Muscle layer of duodenum (tissue), 2 donors: ENCODE measurements around the gene PRKAR1B.

Source experiments
- H3K27ac ChIP-seq: one replicate; pipeline ENCODE4 v1.7.0; 2013; ENCODE audit warnings: mild to moderate bottlenecking, low read length
- H3K27me3 ChIP-seq: one replicate; pipeline ENCODE4 v1.7.0; 2013; ENCODE audit warnings: low read depth, mild to moderate bottlenecking, control low read depth, low read length
- H3K36me3 ChIP-seq, 2 donors: one replicate each; pipeline ENCODE4 v1.7.0; 2013; ENCODE audit warnings: low read length in 2 of 2, control low read depth in 1 of 2, mild to moderate bottlenecking in 1 of 2; ENCODE audit not compliant: insufficient read depth in 2 of 2, control insufficient read depth in 1 of 2
- H3K4me1 ChIP-seq, 2 donors: one replicate each; pipeline ENCODE4 v1.7.0; 2013; ENCODE audit warnings: low read length in 2 of 2, mild to moderate bottlenecking in 2 of 2, control low read depth in 1 of 2, moderate library complexity in 1 of 2; ENCODE audit not compliant: insufficient read depth in 2 of 2, control insufficient read depth in 1 of 2
- H3K4me3 ChIP-seq, 2 donors: one replicate each; pipeline ENCODE4 v1.7.0; 2013; ENCODE audit warnings: low read length in 2 of 2, low read depth in 1 of 2, mild to moderate bottlenecking in 1 of 2
- H3K9me3 ChIP-seq, 2 donors: one replicate each; pipeline ENCODE4 v1.7.0; 2013; ENCODE audit warnings: low read length in 2 of 2, control low read depth in 1 of 2, mild to moderate bottlenecking in 1 of 2; ENCODE audit not compliant: control insufficient read depth in 1 of 2
- donor health status: healthy.

Gene PRKAR1B

GRCh38 chr7:584122-584465 lies 143.0 kb downstream of the PRKAR1B start:
- no peaks in the 10 kb centered on the region for H3K27me3 ChIP-seq
- no peak overlapping the region for H3K4me3 ChIP-seq
- peaks cover 0 to 25% of the 10 kb centered on the region in 2 donors for H3K36me3 ChIP-seq
- peaks cover 0 to 8% of the 10 kb centered on the region in 2 donors for H3K4me1 ChIP-seq
- no peak overlapping the region for H3K27ac ChIP-seq
- no peaks in the 10 kb centered on the region for H3K9me3 ChIP-seq

DNA sequence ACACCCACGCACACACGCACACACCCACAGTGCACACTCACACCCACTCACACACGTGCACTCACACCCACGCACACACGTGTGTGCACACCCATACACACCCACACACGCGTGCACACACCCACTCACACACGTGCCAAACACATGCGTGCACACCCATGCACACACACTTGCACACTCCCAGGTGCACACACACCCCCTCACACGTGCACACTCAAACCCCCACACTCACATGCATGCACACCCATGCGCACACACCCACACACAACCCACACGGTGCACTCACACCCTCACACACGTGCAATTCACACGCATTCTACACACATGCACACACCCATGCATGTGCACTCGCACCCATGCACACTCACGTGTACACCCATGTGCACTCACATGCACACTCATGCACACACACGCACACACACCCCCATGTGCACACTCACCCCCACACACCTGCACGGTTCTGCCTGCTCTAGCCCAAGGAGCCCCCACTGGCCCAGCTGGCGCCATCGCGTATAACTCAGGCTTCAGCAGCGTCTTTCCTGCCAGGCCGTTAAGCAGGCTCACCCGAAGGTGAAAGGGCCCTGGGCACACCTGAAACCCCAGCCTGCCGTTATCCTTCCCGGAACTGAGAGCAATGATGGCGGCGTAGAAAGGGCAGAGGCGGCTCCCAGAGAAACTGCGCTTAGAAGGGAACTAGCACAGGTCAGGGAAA lies 143.5 kb downstream of the PRKAR1B start:
- Histone ChIP-seq H3K4me1 (peaks cover 0 to 8% of the 10 kb centered on the region in 2 donors), H3K9me3 (no peaks in the 10 kb centered on the region), H3K4me3 (no peak overlapping the region), H3K36me3 (peaks cover 0 to 25% of the 10 kb centered on the region in 2 donors), H3K27me3 (no peaks in the 10 kb centered on the region), H3K27ac (no peak overlapping the region)

DNA sequence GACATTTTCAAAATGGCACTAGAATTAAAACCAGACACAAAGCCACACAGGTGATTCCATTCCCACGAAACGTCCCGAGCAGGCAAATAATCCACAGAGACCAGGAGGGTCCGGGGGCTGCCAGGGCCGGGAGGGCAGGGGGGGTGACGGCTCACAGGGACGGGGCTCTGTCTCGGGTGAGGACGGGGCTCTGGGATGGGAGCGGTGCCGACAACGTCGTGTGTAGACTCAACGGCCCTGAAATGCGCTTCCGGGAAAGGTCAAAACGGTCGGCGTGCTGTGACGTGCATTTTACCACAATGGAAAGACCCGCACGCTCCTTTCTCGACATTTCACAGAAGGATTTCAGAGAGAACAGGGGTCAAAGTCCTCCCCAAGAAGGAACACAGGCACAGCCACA lies 144.2 kb downstream of the PRKAR1B start:
- peaks cover 0 to 8% of the 10 kb centered on the region in 2 donors for H3K4me1 ChIP-seq
- H3K4me3 ChIP-seq = no peak overlapping the region
- no peaks in the 10 kb centered on the region for H3K27me3 ChIP-seq
- H3K36me3 ChIP-seq = peaks cover 0 to 30% of the 10 kb centered on the region in 2 donors
- no peak overlapping the region for H3K27ac ChIP-seq
- no peaks in the 10 kb centered on the region for H3K9me3 ChIP-seq

- Histone ChIP-seq H3K4me1 (peaks cover 0 to 3% of the 10 kb centered on the region in 2 donors), H3K27me3 (no peaks in the 10 kb centered on the region), H3K27ac (no peak overlapping the region), H3K9me3 (no peaks in the 10 kb centered on the region), H3K4me3 (no peak overlapping the region), H3K36me3 (peaks cover 0 to 37% of the 10 kb centered on the region in 2 donors)
Measured at GRCh38 chr7:582081-582835, 144.8 kb downstream of the PRKAR1B start.

GRCh38 chr7:578386-578785 lies 148.7 kb downstream of the PRKAR1B start:
- Histone ChIP-seq H3K27me3 (no peaks in the 10 kb centered on the region), H3K9me3 (no peaks in the 10 kb centered on the region), H3K4me1 (peaks cover 0 to 5% of the 10 kb centered on the region in 2 donors), H3K36me3 (peaks cover 0 to 24% of the 10 kb centered on the region in 2 donors), H3K27ac (no peak overlapping the region), H3K4me3 (no peak overlapping the region)

GRCh38 chr7:577741-578370 lies 149.2 kb downstream of the PRKAR1B start:
- Histone ChIP-seq H3K27ac (no peak overlapping the region), H3K4me3 (no peak overlapping the region), H3K9me3 (no peaks in the 10 kb centered on the region), H3K36me3 (peaks cover 0 to 24% of the 10 kb centered on the region in 2 donors), H3K27me3 (no peaks in the 10 kb centered on the region), H3K4me1 (peaks cover 0 to 5% of the 10 kb centered on the region in 2 donors)

GRCh38 chr7:577278-577665 lies 149.8 kb downstream of the PRKAR1B start:
- no peaks in the 10 kb centered on the region for H3K9me3 ChIP-seq

DNA sequence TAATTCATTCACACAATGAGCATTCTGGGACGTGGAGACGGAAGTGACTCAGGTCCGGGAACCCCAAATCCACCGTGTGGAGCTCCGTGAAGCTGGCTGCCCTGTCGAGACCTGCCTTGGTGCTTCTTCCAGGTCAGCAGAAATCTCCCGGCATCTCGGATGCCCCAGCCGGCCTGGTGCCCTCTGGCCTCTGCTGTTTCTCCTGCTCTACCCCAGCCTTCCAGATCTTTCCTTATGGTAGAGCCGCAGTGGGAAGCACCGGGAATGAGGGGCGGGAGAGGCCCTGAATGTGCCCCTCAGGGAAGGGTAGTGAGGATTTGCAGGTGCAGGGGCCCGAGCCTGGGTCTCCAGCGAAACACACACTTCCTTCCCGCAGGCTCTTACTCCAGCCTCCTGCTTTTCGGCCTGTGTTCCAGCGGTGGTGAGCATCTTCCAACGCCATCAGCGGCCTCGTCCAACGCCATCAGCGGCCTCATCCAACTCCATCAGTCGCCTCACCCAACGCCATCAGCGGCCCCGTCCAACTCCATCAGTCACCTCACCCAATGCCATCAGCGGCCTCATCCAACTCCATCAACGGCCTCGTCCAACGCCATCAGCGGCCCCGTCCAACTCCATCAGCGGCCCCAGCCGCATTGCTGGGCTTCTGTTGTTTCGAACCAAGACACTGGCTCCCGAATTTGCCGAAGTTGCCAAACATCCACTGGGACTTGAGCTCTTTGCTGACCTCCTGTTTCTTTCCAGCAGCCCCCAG lies 150.4 kb downstream of the PRKAR1B start:
- Histone ChIP-seq H3K4me3 (no peak overlapping the region), H3K4me1 (peaks cover 0 to 5% of the 10 kb centered on the region in 2 donors), H3K9me3 (no peaks in the 10 kb centered on the region), H3K36me3 (peaks cover 0 to 17% of the 10 kb centered on the region in 2 donors), H3K27ac (no peak overlapping the region), H3K27me3 (no peaks in the 10 kb centered on the region)

More at GRCh38 chr7:577278-577665, 149.8 kb downstream of the PRKAR1B start:
- Histone ChIP-seq H3K4me1 (peaks cover 0 to 5% of the 10 kb centered on the region in 2 donors), H3K27me3 (no peaks in the 10 kb centered on the region), H3K36me3 (peaks cover 0 to 22% of the 10 kb centered on the region in 2 donors), H3K4me3 (no peak overlapping the region), H3K27ac (no peak overlapping the region)

GRCh38 chr7:575425-576366 lies 151.4 kb downstream of the PRKAR1B start:
- H3K4me1 ChIP-seq = peaks cover 0 to 5% of the 10 kb centered on the region in 2 donors
- peaks cover 0 to 17% of the 10 kb centered on the region in 2 donors for H3K36me3 ChIP-seq
- H3K4me3 ChIP-seq = no peak overlapping the region
- H3K27ac ChIP-seq = no peak overlapping the region
- H3K27me3 ChIP-seq = no peaks in the 10 kb centered on the region
- no peaks in the 10 kb centered on the region for H3K9me3 ChIP-seq

DNA sequence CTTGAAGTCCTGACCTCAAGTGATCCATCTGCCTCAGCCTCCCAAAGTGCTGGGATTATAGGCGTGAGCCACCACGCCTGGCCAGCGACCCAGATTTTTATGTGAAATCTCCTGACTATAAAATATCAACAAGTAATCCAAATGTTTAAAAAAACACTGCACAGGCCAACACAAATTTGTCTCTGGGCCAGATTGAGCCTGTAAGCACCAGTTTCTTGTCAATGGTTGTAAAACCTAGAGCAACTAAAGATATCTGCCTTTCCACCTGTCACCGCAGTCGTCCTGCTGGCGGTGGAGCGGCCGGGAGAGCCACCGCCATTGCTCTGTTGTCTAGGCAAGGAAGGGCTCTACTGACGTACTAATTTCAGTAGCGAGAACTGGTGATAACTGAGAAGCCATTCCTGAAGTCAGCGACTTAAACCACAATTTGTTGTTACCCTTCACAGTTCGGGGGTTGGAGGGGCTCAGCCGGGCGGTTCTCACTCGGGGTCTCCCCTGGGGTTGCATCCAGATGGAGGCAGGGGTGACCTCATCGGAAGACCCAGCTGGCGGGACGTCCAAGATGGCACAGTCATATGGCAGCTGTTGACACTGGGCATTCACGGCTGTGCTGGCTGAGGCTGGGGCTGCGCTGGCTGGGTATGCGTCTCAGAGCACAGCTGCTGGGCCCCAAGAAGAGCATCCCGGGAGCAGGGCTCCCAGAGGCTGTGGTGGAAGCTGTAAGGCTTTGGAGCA lies 152.3 kb downstream of the PRKAR1B start:
- Histone ChIP-seq H3K27ac (no peak overlapping the region), H3K36me3 (peaks cover 0 to 17% of the 10 kb centered on the region in 2 donors), H3K4me1 (peaks cover 0 to 5% of the 10 kb centered on the region in 2 donors), H3K27me3 (no peaks in the 10 kb centered on the region), H3K9me3 (no peaks in the 10 kb centered on the region), H3K4me3 (no peak overlapping the region)
